ENCODE results near the gene PIK3AP1. TPM values are rescaled to one million over a fixed set of nuclear protein-coding genes. Genes with fewer than 3 reads are reported as not detected.
A peak's percentile ranks its signal among the peaks of the same experiment; 100 is the strongest.

The PIK3AP1 gene
- total and polyA plus RNA-seq, 10 of the 15 experiments (the other 5 are each of a cell fraction or from before 2014, with no cell fraction given) = 26.2 to 306 (median 119) TPM

DNA sequence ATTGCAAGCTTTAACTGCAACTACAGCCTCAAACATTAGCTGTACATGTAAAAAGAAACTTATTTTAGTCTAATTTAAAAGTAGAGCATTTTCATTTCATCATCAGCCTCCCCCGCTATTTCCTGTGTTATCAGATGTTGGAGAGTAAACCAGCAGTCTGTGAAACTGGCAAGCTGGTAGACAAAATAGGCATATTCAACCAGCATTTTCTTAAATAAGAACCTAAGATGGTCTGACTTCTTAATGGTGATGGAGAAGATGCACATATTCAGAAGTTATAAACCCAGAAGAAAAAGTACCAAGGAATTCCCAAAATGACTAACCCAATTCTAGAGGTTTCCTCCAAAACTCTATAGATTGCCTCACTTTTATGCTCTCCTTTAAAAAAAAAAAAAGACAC lies 24.9 kb downstream of the PIK3AP1 start (continued):
- peak; percentile 53; the same call in 1 of the 2 replicates for TF ChIP-seq MEF2A (IDR thresholded peaks at IDR 0.05; ENCODE audit: insufficient read depth, low read depth, low read length)
- TF ChIP-seq DPF2 (IDR thresholded peaks at IDR 0.05) = no peak
- TF ChIP-seq HSF1 (IDR thresholded peaks at IDR 0.05; ENCODE audit: low read depth, low read length) = no peak
- TF ChIP-seq, protein P1, sequence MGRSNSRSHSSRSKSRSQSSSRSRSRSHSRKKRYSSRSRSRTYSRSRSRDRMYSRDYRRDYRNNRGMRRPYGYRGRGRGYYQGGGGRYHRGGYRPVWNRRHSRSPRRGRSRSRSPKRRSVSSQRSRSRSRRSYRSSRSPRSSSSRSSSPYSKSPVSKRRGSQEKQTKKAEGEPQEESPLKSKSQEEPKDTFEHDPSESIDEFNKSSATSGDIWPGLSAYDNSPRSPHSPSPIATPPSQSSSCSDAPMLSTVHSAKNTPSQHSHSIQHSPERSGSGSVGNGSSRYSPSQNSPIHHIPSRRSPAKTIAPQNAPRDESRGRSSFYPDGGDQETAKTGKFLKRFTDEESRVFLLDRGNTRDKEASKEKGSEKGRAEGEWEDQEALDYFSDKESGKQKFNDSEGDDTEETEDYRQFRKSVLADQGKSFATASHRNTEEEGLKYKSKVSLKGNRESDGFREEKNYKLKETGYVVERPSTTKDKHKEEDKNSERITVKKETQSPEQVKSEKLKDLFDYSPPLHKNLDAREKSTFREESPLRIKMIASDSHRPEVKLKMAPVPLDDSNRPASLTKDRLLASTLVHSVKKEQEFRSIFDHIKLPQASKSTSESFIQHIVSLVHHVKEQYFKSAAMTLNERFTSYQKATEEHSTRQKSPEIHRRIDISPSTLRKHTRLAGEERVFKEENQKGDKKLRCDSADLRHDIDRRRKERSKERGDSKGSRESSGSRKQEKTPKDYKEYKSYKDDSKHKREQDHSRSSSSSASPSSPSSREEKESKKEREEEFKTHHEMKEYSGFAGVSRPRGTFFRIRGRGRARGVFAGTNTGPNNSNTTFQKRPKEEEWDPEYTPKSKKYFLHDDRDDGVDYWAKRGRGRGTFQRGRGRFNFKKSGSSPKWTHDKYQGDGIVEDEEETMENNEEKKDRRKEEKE (IDR thresholded peaks at IDR 0.05) = no peak
- no peak for TF ChIP-seq TARDBP (IDR thresholded peaks at IDR 0.05; ENCODE audit: borderline replicate concordance)
- TF ChIP-seq ZBTB40 (IDR thresholded peaks at IDR 0.05; ENCODE audit: borderline replicate concordance) = no peak
- TF ChIP-seq CBX3 (IDR thresholded peaks at IDR 0.05; ENCODE audit: borderline replicate concordance, low read depth) = no peak
- TF ChIP-seq NFYB (IDR thresholded peaks at IDR 0.05; ENCODE audit: insufficient read depth, low read depth, low read length) = no peak
- TF ChIP-seq ASH2L (IDR thresholded peaks at IDR 0.05; ENCODE audit: borderline replicate concordance, low read depth) = no peak
- TF ChIP-seq JUND (IDR thresholded peaks at IDR 0.05; ENCODE audit: low read depth, low read length) = no peak
- peak in 1 of 2 experiments; percentile 55; a peak in 1 of 3 replicates for TF ChIP-seq EGR1 (IDR thresholded peaks at IDR 0.05; ENCODE audit: borderline replicate concordance in 1 of 2, low read depth in 2 of 2, low read length in 2 of 2)
- TF ChIP-seq NR2C1 (IDR thresholded peaks at IDR 0.05) = no peak
- TF ChIP-seq RUNX3 (IDR thresholded peaks at IDR 0.05; ENCODE audit: low read length) = peak; percentile 54; the same call in 1 of the 2 replicates
- TF ChIP-seq HDAC6 (IDR thresholded peaks at IDR 0.05; ENCODE audit: unreplicated experiment) = no peak
- no peak for TF ChIP-seq NFYA (IDR thresholded peaks at IDR 0.05; ENCODE audit: borderline replicate concordance, low read depth, low read length)
- TF ChIP-seq ATF2 (IDR thresholded peaks at IDR 0.05; ENCODE audit: low read length) = peak; percentile 43; the same call in 1 of the 2 replicates
- TF ChIP-seq RBBP5 (conservative IDR thresholded peaks at IDR 0.05) = no peak
- TF ChIP-seq ZNF274 (IDR thresholded peaks at IDR 0.05; ENCODE audit: insufficient read depth, insufficient read length) = no peak
- no peak for TF ChIP-seq ETV6 (conservative IDR thresholded peaks at IDR 0.05 in 1 of 2, IDR thresholded peaks at IDR 0.05 in 1 of 2; ENCODE audit: borderline replicate concordance in 1 of 2, low read depth in 1 of 2)

All from GM12878 (cell line).